ENCODE measurements around the gene MLX.

The MLX gene

GRCh38 chr17:42566883-42567573 is at the start of gene MLX:
Gene MLX, plus strand, starts transcription at chr17:42567100. Its CDS starts 25 bp downstream, at chr17:42567125.
- DNase-seq (ENCODE audit: low spot score), result peak; percentile 100

- peak; percentile 93 for DNase-seq (ENCODE audit: low spot score)
These were observed 49.4 kb upstream of the MLX start for GRCh38 chr17:42517516-42517915.

- DNase-seq (ENCODE audit: low spot score), result peak; percentile 68
These were observed 48.7 kb upstream of the MLX start for GRCh38 chr17:42518046-42518754.

GRCh38 chr17:42518755-42519545 is 48.0 kb upstream of the MLX start:
- DNase-seq (ENCODE audit: low spot score), result no peak

GRCh38 chr17:42519546-42520491 is 47.1 kb upstream of the MLX start:
- DNase-seq (ENCODE audit: low spot score), result peak; percentile 95

- no peak for DNase-seq (ENCODE audit: low spot score)
These were observed 46.4 kb upstream of the MLX start for GRCh38 chr17:42520540-42520951.

- no peak for DNase-seq (ENCODE audit: low spot score)
These were observed 45.9 kb upstream of the MLX start for GRCh38 chr17:42521036-42521435.

- no peak for DNase-seq (ENCODE audit: low spot score)
These were observed 45.1 kb upstream of the MLX start for GRCh38 chr17:42521666-42522262.

GRCh38 chr17:42522263-42522790 is 44.6 kb upstream of the MLX start:
- no peak for DNase-seq (ENCODE audit: low spot score)

GRCh38 chr17:42522798-42523278 is 44.1 kb upstream of the MLX start:
- DNase-seq (ENCODE audit: low spot score), result no peak

GRCh38 chr17:42525221-42525620 is 41.7 kb upstream of the MLX start:
- DNase-seq (ENCODE audit: low spot score), result no peak

- DNase-seq (ENCODE audit: low spot score), result no peak
These were observed 40.9 kb upstream of the MLX start for GRCh38 chr17:42526031-42526444.

- no peak for DNase-seq (ENCODE audit: low spot score)
These were observed 39.0 kb upstream of the MLX start for GRCh38 chr17:42527932-42528331.

GRCh38 chr17:42529061-42529460 is 37.8 kb upstream of the MLX start:
- no peak for DNase-seq (ENCODE audit: low spot score)

- DNase-seq (ENCODE audit: low spot score), result no peak
These were observed 35.9 kb upstream of the MLX start for GRCh38 chr17:42530952-42531454.

GRCh38 chr17:42531455-42532354 is 35.2 kb upstream of the MLX start:
- no peak for DNase-seq (ENCODE audit: low spot score)

GRCh38 chr17:42535155-42536047 is 31.5 kb upstream of the MLX start:
- DNase-seq (ENCODE audit: low spot score), result no peak

- DNase-seq (ENCODE audit: low spot score), result peak; percentile 95
These were observed 30.9 kb upstream of the MLX start, which contains the start of gene NAGLU for GRCh38 chr17:42536048-42536371. Gene NAGLU, plus strand, starts transcription at chr17:42536241. Its CDS starts 32 bp downstream, at chr17:42536273.
